A673 (cell line): ENCODE data around the gene MPPED2.

Experiments
- CTCF ChIP-seq: fragments of 300-800, 200-600 bp; sonication (generic); conservative IDR thresholded peaks from 2 replicates; pipeline ENCODE4 v1.5.1; 2017; ENCODE audit warnings: low read depth, mild to moderate bottlenecking, antibody characterized with exemption, low read length, moderate library complexity, mixed read lengths
- EZH2 ChIP-seq: fragments of 200-600 bp; sonication (generic); IDR thresholded peaks from 2 replicates; pipeline ENCODE4 v1.6.1; 2017; ENCODE audit warnings: borderline replicate concordance, low read depth, mild to moderate bottlenecking, mixed read lengths, antibody characterized with exemption, low read length; ENCODE audit not compliant: poor library complexity, severe bottlenecking

DNA sequence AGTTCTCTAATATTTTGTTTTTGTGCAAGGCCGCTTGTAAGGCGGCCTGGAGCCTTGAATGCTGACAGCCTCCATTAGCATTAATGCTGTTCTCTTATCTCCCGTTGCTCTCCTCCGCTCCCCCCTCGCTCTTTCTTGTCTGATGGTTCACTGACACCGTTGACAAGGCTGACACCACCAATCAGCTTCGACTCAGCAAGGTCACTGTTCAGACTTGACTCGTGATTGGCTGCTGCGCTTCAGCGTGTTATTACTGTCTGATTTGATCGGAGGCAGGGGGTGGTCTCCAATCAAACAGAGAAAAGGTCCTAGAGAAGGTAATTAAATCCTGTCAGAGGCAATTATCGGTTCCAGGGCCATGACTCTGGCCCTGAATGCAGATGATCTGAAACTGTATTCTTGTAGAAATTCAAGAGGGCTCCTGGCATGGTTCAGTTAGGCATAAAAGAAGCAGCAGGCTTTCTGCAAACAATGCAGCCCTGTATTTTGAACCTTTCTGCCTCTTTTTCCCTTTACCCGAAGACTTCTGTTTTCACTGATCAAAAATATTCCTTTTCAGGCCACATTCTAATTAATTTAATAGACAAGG lies 49.3 kb upstream of the MPPED2 start:
- no peak for TF ChIP-seq CTCF
- TF ChIP-seq EZH2, result no peak
